IPS DF 4.7 (cell line): ENCODE measurements around the gene CCDC74B.
"Not testable (repeated sequence)": the region's sequence is repeated elsewhere in the genome, so short reads cannot be mapped to it uniquely, and the experiment has no call there.

Experiments used
- DNase-seq: peaks from one replicate; pipeline ENCODE4 v3.0.0-alpha.2; 2013; ENCODE audit warnings: low spot score; ENCODE audit errors: extremely low read depth

The CCDC74B gene

DNA sequence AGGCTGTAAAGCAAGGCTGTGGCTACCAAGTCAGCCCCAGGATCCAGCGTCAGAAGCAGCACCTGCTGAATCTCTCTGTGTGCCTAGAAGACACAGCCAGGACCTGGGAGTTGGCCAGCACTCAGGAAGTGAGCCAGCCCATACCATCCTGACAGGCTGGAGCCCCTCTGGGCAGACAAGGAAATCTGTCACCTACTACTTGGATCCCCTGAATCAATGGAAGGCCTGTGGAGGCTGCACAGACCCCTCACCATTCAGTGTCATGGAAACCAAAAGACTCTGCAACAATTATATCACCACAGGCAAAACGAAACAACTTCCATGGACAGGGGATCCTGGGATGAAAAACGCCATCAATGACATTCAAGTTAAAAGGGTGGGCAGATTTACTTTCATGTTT lies 21.7 kb upstream of the CCDC74B start:
- DNase-seq = not testable (repeated sequence)

- DNase-seq = no peak
Observed at GRCh38 chr2:130165293-130166016, 20.5 kb upstream of the CCDC74B start.

GRCh38 chr2:130162968-130163367 lies 18.1 kb upstream of the CCDC74B start:
- no peak for DNase-seq

DNA sequence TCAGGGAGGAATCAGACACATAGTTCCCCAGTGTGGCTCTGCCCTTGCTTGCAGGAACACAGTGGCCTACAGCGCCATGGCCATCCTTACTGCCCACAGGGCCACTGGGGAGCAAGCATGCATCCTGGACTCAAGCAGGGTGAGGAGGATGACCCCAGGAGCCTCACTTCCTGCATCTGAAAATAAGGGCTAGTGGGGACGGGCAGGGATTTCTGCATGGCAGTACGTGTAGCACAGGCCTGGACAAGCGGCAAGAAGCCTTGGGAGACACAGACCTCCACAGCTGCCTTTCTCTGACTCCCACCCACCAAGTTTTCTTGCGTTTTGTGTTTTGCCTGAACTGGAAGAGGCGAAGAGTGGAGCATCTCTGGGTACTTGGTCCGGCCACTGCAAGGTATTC lies 17.6 kb upstream of the CCDC74B start:
- not testable (repeated sequence) for DNase-seq

DNA sequence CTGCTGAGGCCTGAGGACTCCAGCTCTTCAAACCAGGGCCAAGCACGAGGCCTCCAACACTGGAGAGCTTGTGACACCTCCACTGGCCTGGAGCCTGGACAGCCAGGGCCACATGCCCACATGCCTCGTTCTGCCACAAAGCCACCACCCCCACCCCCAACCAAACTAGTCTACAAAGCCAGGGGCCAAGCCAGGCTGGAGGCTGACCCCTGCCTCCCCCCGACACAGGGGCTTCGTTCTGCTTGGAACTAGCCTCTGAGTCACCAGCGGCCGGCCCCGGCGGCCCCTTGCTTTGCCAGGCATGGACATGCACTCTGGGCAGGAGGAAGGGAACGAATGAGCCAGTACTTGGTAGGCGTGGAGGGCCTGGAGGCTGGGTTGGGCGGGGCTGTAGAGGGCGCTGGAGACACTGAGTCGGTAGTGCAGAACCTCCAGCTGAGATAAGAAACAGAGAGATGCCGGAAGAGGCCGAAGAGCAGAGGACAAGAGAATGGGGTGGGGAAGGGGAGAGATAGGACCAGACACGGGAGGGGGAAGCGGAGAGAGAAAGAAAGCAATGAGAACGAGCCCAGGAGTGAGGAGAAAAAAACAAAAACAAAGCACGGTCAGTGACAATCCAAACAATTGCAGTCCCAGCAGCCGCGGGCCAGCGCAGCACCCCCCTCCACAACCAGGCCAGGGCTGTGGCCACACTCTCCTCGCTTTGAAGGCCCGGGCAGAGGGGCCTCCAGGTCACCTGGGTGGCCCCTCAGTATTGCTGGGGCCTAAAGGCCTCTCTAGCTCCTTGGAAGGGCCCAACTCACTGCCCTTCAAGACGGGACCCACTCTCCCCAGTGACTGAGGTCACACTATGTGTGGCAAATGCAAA lies 16.2 kb upstream of the CCDC74B start:
- DNase-seq = not testable (repeated sequence)

DNA sequence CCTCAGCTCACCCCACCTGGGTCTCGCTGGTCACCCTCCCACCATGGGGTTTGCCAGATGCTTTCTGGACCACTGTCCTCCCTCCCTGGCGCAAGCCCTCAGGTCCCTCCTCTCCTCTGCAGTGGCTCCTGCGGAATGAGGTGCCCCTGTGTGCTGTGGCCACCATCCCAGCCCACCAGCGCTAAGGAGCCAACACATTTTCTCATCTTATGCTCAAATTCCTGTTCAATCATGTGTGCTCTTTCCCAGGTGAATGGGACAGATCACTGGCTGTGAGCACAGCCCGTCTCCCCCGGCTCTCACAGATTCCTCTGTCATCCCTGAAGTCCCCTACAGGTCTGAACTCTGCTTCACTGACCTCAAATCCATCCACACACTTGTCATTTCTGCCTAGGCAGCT lies 15.2 kb upstream of the CCDC74B start:
- DNase-seq = no peak

DNA sequence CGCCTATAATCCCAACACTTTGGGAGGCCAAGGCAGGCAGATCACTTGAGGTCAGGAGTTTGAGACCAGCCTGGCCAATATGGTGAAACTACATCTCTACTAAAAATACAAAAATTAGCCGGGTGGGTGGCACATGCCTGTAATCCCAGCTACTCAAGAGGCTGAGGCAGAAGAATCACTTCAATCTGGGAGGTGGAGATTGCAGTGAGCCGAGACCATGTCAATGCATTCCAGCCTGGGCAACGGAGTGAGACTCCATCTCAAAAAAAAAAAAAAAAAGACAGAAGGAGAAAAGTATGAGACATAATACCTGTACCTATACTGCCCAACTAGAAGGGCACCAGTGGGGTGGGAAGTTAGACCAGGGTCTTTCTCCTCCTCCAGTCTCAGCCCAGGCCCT lies 14.5 kb upstream of the CCDC74B start:
- not testable (repeated sequence) for DNase-seq

DNA sequence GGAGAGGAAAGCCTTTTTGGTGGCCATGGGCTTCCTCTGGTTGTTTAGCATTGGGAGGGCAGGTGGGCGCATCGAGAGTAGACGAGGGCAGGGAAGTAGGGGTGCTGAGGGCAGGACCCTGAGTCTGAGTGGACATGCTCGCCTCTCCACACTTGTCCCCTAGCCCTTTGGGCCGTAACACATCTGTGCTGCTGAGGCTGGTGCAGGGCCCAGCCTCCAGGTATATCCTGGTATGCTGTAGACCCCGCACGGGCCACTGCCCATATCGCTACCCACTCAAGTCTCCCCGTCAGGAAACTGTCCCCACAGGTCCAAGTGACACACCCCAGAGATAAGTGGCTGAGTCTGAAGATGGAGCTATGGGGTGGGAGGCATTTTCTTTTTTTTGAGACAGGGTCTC lies 13.7 kb upstream of the CCDC74B start:
- DNase-seq = no peak

GRCh38 chr2:130157825-130158514 lies 13.1 kb upstream of the CCDC74B start:
- DNase-seq = not testable (repeated sequence)

- DNase-seq = not testable (repeated sequence)
Observed at GRCh38 chr2:130157354-130157753, 12.4 kb upstream of the CCDC74B start.

GRCh38 chr2:130156624-130157004 lies 11.7 kb upstream of the CCDC74B start:
- DNase-seq = no peak

DNA sequence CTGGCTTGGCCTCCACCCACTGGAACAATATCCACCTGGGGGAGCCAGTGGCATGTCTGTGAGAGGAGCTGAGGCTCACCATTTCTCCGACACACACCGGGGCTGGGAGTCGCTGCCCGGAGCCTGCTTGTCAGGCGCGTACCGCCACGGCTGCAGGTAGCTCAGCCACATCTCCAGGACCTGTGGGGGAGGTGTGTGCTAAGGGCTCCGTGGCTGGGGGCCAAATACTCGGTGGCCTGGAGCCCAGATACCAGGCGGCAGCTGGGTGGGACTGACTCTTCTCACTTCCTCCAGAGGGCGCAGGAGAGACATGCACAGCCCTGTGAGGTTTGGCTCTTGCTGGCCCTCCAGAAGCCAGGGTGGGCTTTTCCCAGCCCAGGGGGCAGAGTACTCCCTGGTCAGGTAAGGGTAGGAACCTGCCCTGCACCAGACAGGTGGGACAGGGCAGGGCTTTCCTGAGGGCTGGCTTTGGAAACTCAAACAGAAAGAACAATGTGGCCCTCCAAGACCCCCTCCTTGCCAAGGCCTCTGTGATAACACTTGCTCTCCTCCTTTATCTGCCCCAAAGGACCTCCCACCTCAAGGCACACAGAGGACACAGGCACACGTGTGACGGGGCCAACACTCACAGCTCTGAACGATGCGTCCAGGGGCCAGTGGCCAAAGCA lies 11.2 kb upstream of the CCDC74B start:
- not testable (repeated sequence) for DNase-seq

- no peak for DNase-seq
Observed at GRCh38 chr2:130154773-130155765, 10.2 kb upstream of the CCDC74B start.

DNA sequence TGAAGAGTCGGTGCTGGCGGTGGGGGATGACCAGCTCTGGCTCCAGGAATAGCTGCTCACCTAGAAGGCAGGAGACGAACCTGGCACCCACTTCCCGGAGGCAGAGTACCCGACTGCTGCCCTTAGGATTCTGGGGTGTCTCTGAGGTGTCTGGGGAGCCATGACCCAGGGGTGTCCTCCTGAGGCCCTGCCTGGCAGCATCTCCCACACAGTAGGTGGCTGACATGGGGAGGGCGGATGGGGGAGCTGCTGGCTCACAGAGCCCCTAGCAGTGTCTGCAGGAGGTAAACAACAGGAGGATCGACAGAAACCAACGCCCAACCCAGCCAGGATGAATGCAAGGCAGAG lies 9.5 kb upstream of the CCDC74B start:
- DNase-seq = not testable (repeated sequence)

- DNase-seq = not testable (repeated sequence)
Observed at GRCh38 chr2:130153721-130154422, 9.0 kb upstream of the CCDC74B start.

- DNase-seq = no peak
Observed at GRCh38 chr2:130152816-130153595, 8.1 kb upstream of the CCDC74B start.

- not testable (repeated sequence) for DNase-seq
Observed at GRCh38 chr2:130152136-130152815, 7.4 kb upstream of the CCDC74B start.

DNA sequence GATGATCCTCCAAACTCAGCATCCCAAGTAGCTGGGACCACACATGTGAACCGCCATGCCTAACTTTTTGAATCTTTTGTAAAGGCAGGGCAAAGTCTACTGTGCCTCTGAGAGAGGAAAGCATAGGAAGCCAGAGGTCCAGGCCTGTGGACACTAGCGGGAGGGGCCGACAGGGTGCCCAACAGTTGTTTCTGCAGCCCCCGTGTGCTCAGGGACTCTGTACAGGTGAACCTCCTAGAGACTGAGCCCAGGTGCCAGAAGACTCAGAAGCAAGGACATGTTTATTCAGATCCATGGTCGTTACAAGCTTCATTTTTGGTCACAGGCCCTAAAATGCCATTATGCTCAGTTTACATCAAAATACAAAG lies 6.2 kb upstream of the CCDC74B start:
- not testable (repeated sequence) for DNase-seq
